ENCODE measurements around the gene ARHGAP40.

The ARHGAP40 gene

DNA sequence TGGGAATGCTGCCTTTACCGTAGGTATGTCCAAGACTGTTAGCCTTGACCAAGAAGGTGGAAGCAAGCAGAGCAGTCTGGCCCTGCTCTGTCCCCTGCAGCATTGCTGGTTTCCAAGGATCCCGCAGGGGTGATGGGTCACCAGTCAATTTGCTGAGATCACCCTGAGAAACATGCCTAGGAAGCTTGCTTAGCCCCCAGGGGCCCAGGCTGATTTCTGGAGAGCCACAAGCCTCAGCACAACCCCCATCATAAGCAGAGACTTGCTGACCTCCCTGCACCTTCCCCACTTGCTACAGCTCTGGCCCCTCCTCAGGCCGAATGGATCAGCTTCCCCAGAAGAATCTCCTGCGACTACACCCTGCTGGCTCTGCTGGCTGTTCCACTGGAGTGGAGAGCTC lies 21.5 kb downstream of the ARHGAP40 start:
- DNase-seq: no peak

GRCh38 chr20:38624084-38624483 lies 22.5 kb downstream of the ARHGAP40 start:
- no peak for DNase-seq

- DNase-seq: no peak
Observed at GRCh38 chr20:38625896-38626295, 24.3 kb downstream of the ARHGAP40 start.

GRCh38 chr20:38626921-38627659 lies 25.5 kb downstream of the ARHGAP40 start:
- DNase-seq: no peak

GRCh38 chr20:38628580-38629470 lies 27.2 kb downstream of the ARHGAP40 start:
- no peak for DNase-seq

GRCh38 chr20:38629979-38630378 lies 28.4 kb downstream of the ARHGAP40 start:
- DNase-seq: no peak

DNA sequence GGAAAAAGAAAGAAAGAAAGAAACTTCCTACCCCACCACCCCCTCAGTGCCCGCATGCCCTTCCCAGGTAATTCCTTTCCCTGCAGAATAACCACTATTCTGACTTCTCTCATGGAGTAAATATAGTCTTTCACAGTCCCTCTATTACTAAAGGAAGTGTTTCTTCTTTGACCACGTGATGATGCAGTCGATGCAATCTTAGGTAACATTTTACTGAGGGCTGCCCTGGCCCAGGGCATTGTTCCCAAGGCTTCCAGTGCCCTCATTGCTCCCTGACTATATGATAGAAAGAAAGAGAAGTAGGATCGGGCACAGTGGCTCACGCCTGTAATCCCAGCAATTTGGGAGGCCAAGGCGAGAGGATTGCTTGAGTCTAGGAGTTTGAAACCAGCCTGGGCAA lies 29.1 kb downstream of the ARHGAP40 start:
- no peak for DNase-seq

- no peak for DNase-seq
Observed at GRCh38 chr20:38631155-38632022, 29.8 kb downstream of the ARHGAP40 start.

GRCh38 chr20:38633577-38634093 lies 32.0 kb downstream of the ARHGAP40 start:
- DNase-seq: peak; percentile 71

- DNase-seq: no peak
Observed at GRCh38 chr20:38635721-38636288, 34.2 kb downstream of the ARHGAP40 start.

DNA sequence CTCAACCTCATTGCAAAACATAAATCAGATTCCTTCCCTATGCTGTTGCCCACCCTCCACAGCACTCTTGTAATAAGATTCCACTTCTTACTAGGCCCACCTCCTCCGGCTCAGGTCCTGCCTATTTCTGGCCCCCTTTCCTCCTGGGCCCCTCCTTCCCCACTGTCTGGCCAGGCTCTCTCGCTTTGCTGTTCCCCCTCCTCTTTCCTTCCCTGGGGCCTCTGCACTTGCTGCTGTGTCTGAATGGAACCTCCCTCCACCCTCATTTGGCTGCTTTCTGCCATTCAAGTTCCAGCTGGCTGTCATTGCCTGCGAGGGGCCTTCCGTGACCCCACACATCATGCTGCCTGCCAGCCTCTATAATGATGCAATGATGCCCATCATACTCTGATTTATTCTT lies 38.9 kb downstream of the ARHGAP40 start:
- DNase-seq: no peak

GRCh38 chr20:38642498-38642897 lies 40.9 kb downstream of the ARHGAP40 start:
- DNase-seq: no peak

DNA sequence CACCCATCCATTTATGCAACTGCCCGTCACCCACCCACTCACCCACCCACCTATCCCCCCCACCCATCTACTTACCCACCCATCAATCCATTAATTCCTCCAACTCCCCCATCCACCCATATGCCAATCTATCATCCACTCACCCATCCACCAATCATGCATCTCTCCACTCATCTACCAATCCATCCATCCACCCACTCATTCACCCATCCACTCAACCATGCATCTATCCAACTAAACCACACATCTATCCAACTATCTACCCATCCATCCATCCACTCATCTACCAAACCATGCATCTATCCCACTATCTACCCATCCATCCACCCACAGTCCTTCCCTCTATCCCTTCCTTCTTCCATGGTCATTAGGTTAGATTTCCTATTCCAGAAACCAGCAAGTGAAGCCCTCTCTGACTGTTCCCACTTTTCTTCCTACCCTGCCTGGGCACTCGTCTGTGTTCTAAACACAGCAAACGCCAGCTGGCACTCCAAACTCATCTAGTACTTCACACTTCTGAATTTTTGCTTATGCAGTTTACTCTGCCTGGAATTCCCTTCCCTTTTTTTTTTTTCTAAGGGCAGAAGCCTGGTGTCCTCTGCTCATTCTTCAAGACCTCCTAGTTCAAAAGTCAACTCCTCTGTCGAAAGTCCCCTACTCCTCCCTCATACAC lies 43.1 kb downstream of the ARHGAP40 start:
- DNase-seq: no peak

GRCh38 chr20:38645351-38645750 lies 43.7 kb downstream of the ARHGAP40 start:
- DNase-seq: no peak

- peak; percentile 58 for DNase-seq
Observed at GRCh38 chr20:38645980-38646858, 44.6 kb downstream of the ARHGAP40 start.

- DNase-seq: peak; percentile 42
Observed at GRCh38 chr20:38649275-38649891, 47.8 kb downstream of the ARHGAP40 start.

- no peak for DNase-seq
Observed at GRCh38 chr20:38650010-38650409, 48.4 kb downstream of the ARHGAP40 start.

DNA sequence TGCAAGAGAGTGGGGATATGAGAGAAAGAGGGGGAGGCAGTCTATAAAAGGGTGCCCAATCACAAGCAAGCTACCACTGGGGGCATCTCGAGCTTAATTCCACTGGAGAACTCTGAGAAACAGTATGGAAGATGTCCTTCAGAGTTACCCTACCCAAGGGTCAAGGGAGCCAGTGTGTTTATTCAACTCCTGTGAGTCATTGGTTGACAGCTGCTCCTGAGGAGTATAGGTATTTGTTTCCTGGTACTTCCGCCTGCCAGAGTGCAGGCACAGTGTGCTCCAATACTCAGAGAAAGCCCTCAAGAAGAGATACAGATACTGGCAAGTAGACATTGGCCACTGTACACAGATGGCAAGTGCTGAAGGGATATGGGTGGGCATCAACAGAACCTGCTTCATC lies 49.5 kb downstream of the ARHGAP40 start:
- DNase-seq: no peak

DNA sequence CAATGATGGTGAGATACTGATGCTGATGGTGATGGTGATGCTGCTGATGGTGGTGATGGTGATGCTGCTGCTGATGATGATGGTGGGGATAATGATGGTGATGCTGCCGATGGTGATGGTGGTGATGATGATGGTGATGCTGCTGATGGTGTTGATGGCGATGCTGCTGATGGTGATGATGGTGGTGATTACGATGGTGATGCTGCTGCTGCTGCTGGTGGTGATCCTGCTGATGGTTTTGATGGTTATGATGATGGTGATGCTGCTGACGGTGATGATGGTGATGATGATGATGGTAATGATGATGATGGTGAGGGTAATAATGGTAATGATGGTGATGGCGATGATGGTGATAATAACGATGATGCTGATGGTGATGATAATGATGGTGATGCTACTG lies 50.0 kb downstream of the ARHGAP40 start:
- no peak for DNase-seq

GRCh38 chr20:38652995-38653394 lies 51.4 kb downstream of the ARHGAP40 start:
- no peak for DNase-seq

Data from NCI-H748 treated with DMSO at 0.1 percent for 48 hours (cell line).